ENCODE measurements around the gene C19orf33.

DNA sequence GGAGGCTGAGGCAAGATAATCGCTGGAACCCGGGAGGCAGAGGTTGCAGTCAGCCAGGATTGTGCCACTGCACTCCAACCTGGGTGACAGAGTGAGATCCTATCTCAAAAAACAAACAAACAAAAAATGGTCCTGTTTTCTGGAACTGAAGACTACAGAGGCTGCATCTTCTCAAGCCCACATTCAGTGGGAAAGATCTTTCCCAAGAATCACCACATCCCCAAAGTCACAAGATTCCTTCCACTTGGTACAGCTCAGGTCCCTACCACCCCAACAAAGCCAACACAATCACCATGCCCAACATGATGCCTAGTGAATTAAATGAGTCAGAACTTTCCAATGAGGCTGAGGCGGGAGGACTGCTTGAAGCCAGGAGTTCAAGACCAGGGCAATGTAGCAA lies 46.8 kb downstream of the C19orf33 start:
- TF ChIP-seq CTCF (conservative IDR thresholded peaks at IDR 0.05; ENCODE audit: low read length), result no peak
- no peak for TF ChIP-seq EZH2phosphoT487 (IDR thresholded peaks at IDR 0.05; ENCODE audit: borderline replicate concordance, low read depth, low read length)
